Measurements from ENCODE around the gene DDX41. TPM values are rescaled to one million over a fixed set of nuclear protein-coding genes. Genes with fewer than 3 reads are reported as not detected.

Gene DDX41
- total and polyA plus RNA-seq, 8 donors, result 24.3 to 88.1 (median 42.7) TPM

DNA sequence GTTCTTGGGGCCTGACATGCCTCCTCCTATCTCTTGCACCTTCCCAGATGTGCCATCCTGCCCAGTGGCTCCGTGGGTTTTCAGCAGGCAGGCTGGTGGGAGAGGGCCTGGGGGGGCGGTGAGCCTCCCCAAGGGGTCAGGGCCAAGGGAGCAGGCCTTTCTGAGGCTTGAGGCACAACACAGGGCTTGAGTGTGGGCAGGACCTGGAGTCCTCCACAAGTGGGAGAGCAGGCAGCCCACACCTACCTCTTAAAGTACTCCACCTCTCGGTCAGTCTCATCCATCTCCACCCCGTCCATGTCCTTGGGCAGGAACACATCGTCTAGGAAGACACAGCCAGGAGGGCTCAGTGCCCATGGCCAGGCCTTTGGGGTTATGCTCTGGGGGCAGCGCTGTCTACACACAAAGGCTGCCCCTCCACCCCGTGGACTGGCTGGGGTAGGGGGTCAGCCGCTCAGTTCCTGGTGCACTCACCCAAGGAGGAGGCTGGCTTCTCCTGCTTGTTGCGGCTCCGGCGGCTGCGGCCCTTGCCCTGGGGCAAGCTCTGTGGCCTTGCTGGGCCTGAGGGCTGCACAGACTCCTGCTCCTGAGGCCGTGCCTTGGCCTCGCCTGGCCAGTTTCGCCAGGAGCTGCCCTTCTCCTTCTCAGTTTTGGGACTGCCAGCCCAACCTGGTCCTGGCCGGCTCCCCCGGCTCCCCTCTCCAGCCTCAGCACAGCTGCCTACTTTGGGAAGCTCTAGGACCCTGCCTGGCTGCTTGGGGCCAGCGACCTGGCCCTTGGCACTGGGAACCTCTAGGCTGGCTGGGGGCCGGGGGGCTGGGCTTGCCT is 7.2 kb upstream of the DDX41 start:
- intact Hi-C loops (cut with DNase I), result no loop called here
- H3K4me3 ChIP-seq, result no peak overlapping the region
- no peaks in the 10 kb centered on the region for H3K4me1 ChIP-seq
- H3K27me3 ChIP-seq, result no peaks in the 10 kb centered on the region
- ATAC-seq, result no peak
- H3K36me3 ChIP-seq, result peaks cover 3 to 63% (median 8%) of the 10 kb centered on the region in 3 donors
- no peak overlapping the region for H3K27ac ChIP-seq
- peak in 1 of 6 donors; percentile 72 for DNase-seq
- no peaks in the 10 kb centered on the region for H3K9me3 ChIP-seq
- FAIRE-seq, result no peak
- TF ChIP-seq, protein P1, sequence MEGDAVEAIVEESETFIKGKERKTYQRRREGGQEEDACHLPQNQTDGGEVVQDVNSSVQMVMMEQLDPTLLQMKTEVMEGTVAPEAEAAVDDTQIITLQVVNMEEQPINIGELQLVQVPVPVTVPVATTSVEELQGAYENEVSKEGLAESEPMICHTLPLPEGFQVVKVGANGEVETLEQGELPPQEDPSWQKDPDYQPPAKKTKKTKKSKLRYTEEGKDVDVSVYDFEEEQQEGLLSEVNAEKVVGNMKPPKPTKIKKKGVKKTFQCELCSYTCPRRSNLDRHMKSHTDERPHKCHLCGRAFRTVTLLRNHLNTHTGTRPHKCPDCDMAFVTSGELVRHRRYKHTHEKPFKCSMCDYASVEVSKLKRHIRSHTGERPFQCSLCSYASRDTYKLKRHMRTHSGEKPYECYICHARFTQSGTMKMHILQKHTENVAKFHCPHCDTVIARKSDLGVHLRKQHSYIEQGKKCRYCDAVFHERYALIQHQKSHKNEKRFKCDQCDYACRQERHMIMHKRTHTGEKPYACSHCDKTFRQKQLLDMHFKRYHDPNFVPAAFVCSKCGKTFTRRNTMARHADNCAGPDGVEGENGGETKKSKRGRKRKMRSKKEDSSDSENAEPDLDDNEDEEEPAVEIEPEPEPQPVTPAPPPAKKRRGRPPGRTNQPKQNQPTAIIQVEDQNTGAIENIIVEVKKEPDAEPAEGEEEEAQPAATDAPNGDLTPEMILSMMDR (IDR thresholded peaks at IDR 0.05), result no peak
- WGBS, 2 donors, result 97% methylated on average over 19 of the region's 19 CpGs

DNA sequence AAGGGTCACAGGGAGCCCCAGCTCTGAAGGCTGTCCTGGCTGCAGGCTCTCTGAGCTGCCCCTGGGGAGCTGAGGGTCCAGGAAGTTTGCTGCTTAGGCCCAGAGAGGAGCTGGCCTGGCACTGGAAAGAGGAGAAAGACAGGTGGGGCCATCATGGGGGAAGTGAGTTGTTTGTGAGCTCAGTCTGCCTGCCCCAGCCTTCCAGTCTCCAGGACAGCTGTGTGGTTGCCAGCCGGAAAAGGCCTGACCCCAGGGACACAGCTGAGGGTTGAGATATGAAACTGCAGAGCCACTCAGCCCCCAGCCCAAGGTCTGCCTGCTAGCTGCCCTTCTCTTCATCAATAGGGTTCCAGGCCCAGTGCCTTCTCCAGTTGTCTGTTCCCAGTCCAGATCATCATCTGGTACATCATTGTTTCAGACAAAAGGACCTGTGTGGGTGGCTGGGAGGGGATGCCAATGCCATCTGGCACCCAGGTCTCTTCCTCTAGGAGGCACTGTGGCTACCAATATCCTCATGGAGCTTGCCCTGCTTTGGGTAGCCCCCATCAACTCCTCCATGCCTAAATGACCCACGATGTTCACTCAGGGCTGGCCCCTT is 4.3 kb upstream of the DDX41 start:
- no peak overlapping the region for H3K4me3 ChIP-seq
- DNase-seq (peak in 1 of 6 donors; percentile 35), FAIRE-seq (no peak), ATAC-seq (no peak)
- H3K9me3 ChIP-seq, result no peaks in the 10 kb centered on the region
- no peak overlapping the region for H3K27ac ChIP-seq
- TF ChIP-seq, protein P1 (IDR thresholded peaks at IDR 0.05), result no peak
- intact Hi-C loops (cut with DNase I), result no loop called here
- H3K36me3 ChIP-seq, result peaks cover 0 to 40% (median 3%) of the 10 kb centered on the region in 3 donors
- peaks cover 0 to 2% (median under 1%) of the 10 kb centered on the region in 3 donors for H3K4me1 ChIP-seq
- no peaks in the 10 kb centered on the region for H3K27me3 ChIP-seq
- WGBS, 2 donors, result 77 to 78% methylated on average over 2 of the region's 2 CpGs

DNA sequence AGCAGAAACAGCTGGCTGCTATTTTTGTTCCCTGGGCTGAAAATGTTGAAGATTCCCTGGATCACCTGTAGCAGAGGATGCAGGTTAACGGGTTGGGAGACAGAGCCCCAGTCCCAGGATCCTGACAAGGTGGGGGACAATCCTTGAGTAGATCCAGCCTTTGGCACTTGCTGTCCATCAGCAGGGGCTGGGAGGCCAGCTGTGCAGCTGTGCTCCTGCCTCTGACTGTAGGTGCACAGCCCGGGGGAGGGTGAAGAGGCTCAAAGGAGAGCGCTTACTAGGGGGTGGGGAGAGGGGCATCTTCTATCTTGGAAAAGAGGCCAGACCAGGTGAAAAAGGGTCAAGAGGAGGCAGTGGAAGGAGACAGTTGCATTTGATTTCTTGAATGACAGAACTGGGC is 3.5 kb upstream of the DDX41 start:
- intact Hi-C loops (cut with DNase I), result no loop called here
- 87 to 90% methylated on average over 3 of the region's 3 CpGs for WGBS, 2 donors
- H3K27ac ChIP-seq, result no peak overlapping the region
- FAIRE-seq (no peak), DNase-seq (peak in 1 of 6 donors; percentile 34), ATAC-seq (no peak)
- H3K9me3 ChIP-seq, result no peaks in the 10 kb centered on the region
- TF ChIP-seq, protein P1 (IDR thresholded peaks at IDR 0.05), result no peak
- H3K4me1 ChIP-seq, result peaks cover 0 to 9% (median 4%) of the 10 kb centered on the region in 3 donors
- peaks cover 0 to 32% (median 3%) of the 10 kb centered on the region in 3 donors for H3K36me3 ChIP-seq
- H3K4me3 ChIP-seq, result no peak overlapping the region
- no peaks in the 10 kb centered on the region for H3K27me3 ChIP-seq

DNA sequence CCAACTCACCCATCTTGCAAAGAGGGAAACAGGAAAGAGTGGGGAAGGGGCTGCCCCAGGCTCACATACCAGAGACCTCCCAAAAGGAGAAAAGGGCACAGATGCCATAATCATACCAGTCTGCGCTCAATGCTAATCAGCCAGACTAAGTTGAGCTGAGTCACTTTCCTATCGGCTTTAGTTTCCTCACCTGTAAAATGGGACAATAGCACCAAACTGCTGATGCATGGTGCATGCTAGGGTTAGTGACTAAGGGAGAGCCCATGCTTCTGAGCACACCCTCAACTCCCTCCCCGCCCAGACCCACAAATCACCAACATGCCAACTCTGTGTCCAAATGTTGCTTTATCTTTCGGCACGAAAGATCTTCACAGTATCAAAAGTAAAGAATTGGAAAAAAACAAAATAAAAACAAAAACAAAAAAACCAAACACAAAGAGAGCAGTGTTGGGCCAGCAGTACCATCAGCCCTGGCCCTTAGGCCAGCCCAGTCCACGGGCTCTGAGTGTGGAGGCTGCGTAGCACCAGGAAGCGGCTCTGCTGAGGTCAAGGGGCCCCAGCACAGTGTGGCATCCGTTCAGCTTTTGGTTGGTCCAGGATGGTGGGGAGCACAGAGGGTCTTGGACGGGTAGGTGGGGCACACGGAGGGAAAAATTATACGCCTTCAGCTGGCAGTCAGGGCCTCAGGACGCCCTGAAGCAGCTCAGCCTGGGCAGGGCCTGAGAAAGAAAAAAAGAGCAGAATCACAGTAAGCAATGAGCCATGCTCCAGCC is 2.9 kb upstream of the DDX41 start:
- intact Hi-C loops (cut with DNase I), result no loop called here
- peaks cover 0 to 26% (median 3%) of the 10 kb centered on the region in 3 donors for H3K36me3 ChIP-seq
- no peak for FAIRE-seq
- peak in 1 of 6 donors; percentile 27 for DNase-seq
- TF ChIP-seq, protein P1 (IDR thresholded peaks at IDR 0.05), result no peak
- no peak overlapping the region for H3K4me3 ChIP-seq
- H3K27me3 ChIP-seq, result no peaks in the 10 kb centered on the region
- H3K4me1 ChIP-seq, result peaks cover 0 to 11% (median 4%) of the 10 kb centered on the region in 3 donors
- no peak for ATAC-seq
- H3K9me3 ChIP-seq, result no peaks in the 10 kb centered on the region
- 80 to 83% methylated on average over 13 of the region's 13 CpGs for WGBS, 2 donors
- no peak overlapping the region for H3K27ac ChIP-seq

All from pancreas (tissue), 10 donors.